HL-60 (cell line): ENCODE measurements around the gene ST6GALNAC1.

Experiments used
- POLR2AphosphoS5 ChIP-seq: IDR thresholded peaks from 2 replicates; pipeline ENCODE4 v1.6.1; 2012; ENCODE audit warnings: low read depth
- REST ChIP-seq: IDR thresholded peaks from 2 replicates; pipeline ENCODE4 v1.6.1; 2012; ENCODE audit warnings: low read depth; ENCODE audit not compliant: insufficient replicate concordance
- TF ChIP-seq, protein P1 (sequence below): IDR thresholded peaks from one replicate; pipeline ENCODE4 v1.5.1; 2011; ENCODE audit warnings: low read length, control low read depth, inconsistent platforms; ENCODE audit not compliant: insufficient read depth

DNA sequence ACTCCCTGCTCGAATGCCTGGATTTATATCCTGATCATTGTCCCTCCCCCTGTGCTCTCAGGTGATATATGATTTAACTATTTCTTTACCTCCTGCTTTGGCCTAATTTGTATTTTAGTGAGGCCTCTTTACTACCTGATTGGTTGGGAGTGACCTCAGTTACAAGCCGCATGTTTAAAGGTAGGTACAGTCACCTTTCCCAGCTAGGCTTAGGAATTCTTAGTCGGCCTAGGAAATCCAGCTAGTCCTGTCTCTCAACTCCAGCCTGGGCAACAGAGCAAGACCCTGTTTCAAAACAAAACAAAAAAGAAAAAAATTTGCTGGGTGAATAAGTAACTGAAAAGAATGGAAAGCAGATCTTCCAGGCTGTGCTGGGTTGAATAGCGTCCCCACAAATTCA is 31.1 kb downstream of the ST6GALNAC1 start:
- TF ChIP-seq POLR2AphosphoS5 (no peak), REST (no peak)
- TF ChIP-seq, protein P1, sequence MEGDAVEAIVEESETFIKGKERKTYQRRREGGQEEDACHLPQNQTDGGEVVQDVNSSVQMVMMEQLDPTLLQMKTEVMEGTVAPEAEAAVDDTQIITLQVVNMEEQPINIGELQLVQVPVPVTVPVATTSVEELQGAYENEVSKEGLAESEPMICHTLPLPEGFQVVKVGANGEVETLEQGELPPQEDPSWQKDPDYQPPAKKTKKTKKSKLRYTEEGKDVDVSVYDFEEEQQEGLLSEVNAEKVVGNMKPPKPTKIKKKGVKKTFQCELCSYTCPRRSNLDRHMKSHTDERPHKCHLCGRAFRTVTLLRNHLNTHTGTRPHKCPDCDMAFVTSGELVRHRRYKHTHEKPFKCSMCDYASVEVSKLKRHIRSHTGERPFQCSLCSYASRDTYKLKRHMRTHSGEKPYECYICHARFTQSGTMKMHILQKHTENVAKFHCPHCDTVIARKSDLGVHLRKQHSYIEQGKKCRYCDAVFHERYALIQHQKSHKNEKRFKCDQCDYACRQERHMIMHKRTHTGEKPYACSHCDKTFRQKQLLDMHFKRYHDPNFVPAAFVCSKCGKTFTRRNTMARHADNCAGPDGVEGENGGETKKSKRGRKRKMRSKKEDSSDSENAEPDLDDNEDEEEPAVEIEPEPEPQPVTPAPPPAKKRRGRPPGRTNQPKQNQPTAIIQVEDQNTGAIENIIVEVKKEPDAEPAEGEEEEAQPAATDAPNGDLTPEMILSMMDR = no peak
